HepG2 (cell line): Measurements from ENCODE around the gene HNRNPA0. TPM values are rescaled to one million over a fixed set of nuclear protein-coding genes. Genes with fewer than 3 reads are reported as not detected.

Experiments
- DNMT3B ChIP-seq: conservative IDR thresholded peaks from 2 replicates; pipeline ENCODE4 v1.6.1; 2016; ENCODE audit warnings: missing biosample characterization, control low read depth
- FLYWCH1 ChIP-seq: sonication (generic); formaldehyde crosslinking; IDR thresholded peaks from 2 replicates; pipeline ENCODE4 v1.8.1; 2023; ENCODE audit warnings: mild to moderate bottlenecking, missing genetic modification reagents
- FOXK2 ChIP-seq: fragments of 450-650 bp; IDR thresholded peaks from 2 replicates; pipeline ENCODE4 v1.6.1; 2016
- HES4 ChIP-seq: sonication (generic); formaldehyde crosslinking; IDR thresholded peaks from 2 replicates; pipeline ENCODE4 v1.9.0; 2021; ENCODE audit warnings: mild to moderate bottlenecking, missing genetic modification reagents, borderline replicate concordance
- HHEX ChIP-seq: IDR thresholded peaks from 2 replicates; pipeline ENCODE4 v1.6.1; 2016; ENCODE audit warnings: control low read depth
- HNF4G ChIP-seq, 2 experiments: sonication (generic) in 1 of 2; formaldehyde crosslinking in 1 of 2; IDR thresholded peaks; 2 replicates each; pipeline versions ENCODE4 v1.4.0 to v1.6.1; 2011 to 2020; ENCODE audit warnings: borderline replicate concordance in 2 of 2, low read depth in 2 of 2, mild to moderate bottlenecking in 2 of 2, low read length in 1 of 2, missing genetic modification reagents in 1 of 2, moderate library complexity in 1 of 2
- HNRNPH1 ChIP-seq: fragments of 200-400 bp; formaldehyde crosslinking; optimal IDR thresholded peaks from 2 replicates; pipeline ENCODE3; 2017; ENCODE audit warnings: mild to moderate bottlenecking, low read depth, low read length
- MNT ChIP-seq: fragments of 450-650 bp; IDR thresholded peaks from 2 replicates; pipeline ENCODE4 v1.6.1; 2016
- SMYD3 ChIP-seq: sonication (generic); formaldehyde crosslinking; IDR thresholded peaks from 2 replicates; pipeline ENCODE4 v1.8.1; 2023; ENCODE audit warnings: mild to moderate bottlenecking, missing genetic modification reagents
- SNAPC5 ChIP-seq: sonication (generic); formaldehyde crosslinking; IDR thresholded peaks from 2 replicates; pipeline ENCODE4 v1.8.1; 2023; ENCODE audit warnings: mild to moderate bottlenecking, missing genetic modification reagents, borderline replicate concordance
- THAP9 ChIP-seq: sonication (generic); formaldehyde crosslinking; IDR thresholded peaks from 2 replicates; pipeline ENCODE4; 2020; ENCODE audit warnings: missing genetic modification reagents, mild to moderate bottlenecking, borderline replicate concordance
- ZNF10 ChIP-seq: sonication (generic); formaldehyde crosslinking; IDR thresholded peaks from 2 replicates; pipeline ENCODE4 v1.4.0; 2020; ENCODE audit warnings: mild to moderate bottlenecking, low read depth, missing genetic modification reagents, borderline replicate concordance
- ZNF441 ChIP-seq: sonication (generic); formaldehyde crosslinking; IDR thresholded peaks from 2 replicates; pipeline ENCODE4 v1.7.0; 2021; ENCODE audit warnings: missing genetic modification reagents, borderline replicate concordance
- ZNF615 ChIP-seq: sonication (generic); formaldehyde crosslinking; IDR thresholded peaks from 2 replicates; pipeline ENCODE4 v1.5.0; 2020; ENCODE audit warnings: mild to moderate bottlenecking, missing genetic modification reagents, borderline replicate concordance
- ZNF7 ChIP-seq: IDR thresholded peaks from 2 replicates; pipeline ENCODE4 v1.6.1; 2016; ENCODE audit warnings: missing biosample characterization, missing genetic modification reagents
- ZNF75D ChIP-seq: sonication (generic); formaldehyde crosslinking; IDR thresholded peaks from 2 replicates; pipeline ENCODE4 v1.8.1; 2023; ENCODE audit warnings: missing genetic modification reagents, mild to moderate bottlenecking, borderline replicate concordance
- ZNF800 ChIP-seq: sonication (generic); formaldehyde crosslinking; IDR thresholded peaks from 2 replicates; pipeline ENCODE4 v1.4.0; 2020; ENCODE audit warnings: missing genetic modification reagents
- polyA plus RNA-seq, 8 experiments: library from polyadenylated mRNA; depleted of rRNA in 3 of 8; stranded (reverse) in 7 of 8; unstranded in 1 of 8; fragments of >200 nt; fragmentation: Illumina TruSeq in 4 of 8; extraction: Trizol in 4 of 8; gene quantifications; 2 replicates each; pipeline versions ENCODE4 v1.2.1 to v1.2.3, GENCODE V29; 2011 to 2016; ENCODE audit warnings: low read depth in 4 of 8, missing spikeins in 1 of 8, mixed read lengths in 1 of 8; ENCODE audit not compliant: insufficient read depth in 1 of 8
- total RNA-seq, 5 experiments: library from RNA; depleted of rRNA; stranded (reverse); fragments of >200 nt; fragmentation: Illumina TruSeq; extraction: Trizol; gene quantifications; 2 replicates each; pipeline ENCODE4 v1.2.3, GENCODE V29; 2016; ENCODE audit warnings: low read depth in 1 of 5
- TF ChIP-seq, protein P1 (sequence below): sonication (generic); formaldehyde crosslinking; IDR thresholded peaks from 2 replicates; pipeline ENCODE4 v1.5.1; 2020; ENCODE audit warnings: mild to moderate bottlenecking, moderate library complexity, missing genetic modification reagents
- TF ChIP-seq, protein P2 (sequence below): sonication (generic); IDR thresholded peaks from 2 replicates; pipeline ENCODE4 v1.6.1; 2016; ENCODE audit warnings: low read depth, borderline replicate concordance

HNRNPA0 gene
- total and polyA plus RNA-seq, 2 of the 13 experiments (the other 11 are each of a cell fraction or from before 2014, with no cell fraction given): 9.0 to 12.9 TPM

- TF ChIP-seq ZNF800 (CRISPR knock-in tag) (no peak), THAP9 (peak; percentile 89; the same call in 1 of the 2 replicates), DNMT3B (peak; percentile 69; the same call in 1 of the 2 replicates), ZNF615 (CRISPR knock-in tag) (0 out of 2 replicates have a peak, but pooled peaks have one; percentile 85), ZNF10 (CRISPR knock-in tag) (no peak), ZNF441 (CRISPR knock-in tag) (peak; percentile 36; the same call in 1 of the 2 replicates), ZNF7 (CRISPR knock-in tag) (no peak), HNRNPH1 (no peak), ZNF75D (CRISPR knock-in tag) (0 out of 2 replicates have a peak, but pooled peaks have one; percentile 52), SMYD3 (CRISPR knock-in tag) (peak; percentile 84), MNT (no peak; the same call in 1 of the 2 replicates), FLYWCH1 (CRISPR knock-in tag) (no peak), HES4 (CRISPR knock-in tag) (peak; percentile 45; the same call in 1 of the 2 replicates), HNF4G (IDR thresholded peaks at IDR 0.05; ENCODE audit: borderline replicate concordance, low read depth, low read length) (no peak; the same call in 1 of the 2 replicates), HNF4G (CRISPR knock-in tag; IDR thresholded peaks at IDR 0.05; ENCODE audit: borderline replicate concordance, low read depth) (no peak), SNAPC5 (CRISPR knock-in tag) (peak; percentile 93; the same call in 1 of the 2 replicates), FOXK2 (no peak), HHEX (CRISPR knock-in tag) (no peak)
- TF ChIP-seq, protein P1, sequence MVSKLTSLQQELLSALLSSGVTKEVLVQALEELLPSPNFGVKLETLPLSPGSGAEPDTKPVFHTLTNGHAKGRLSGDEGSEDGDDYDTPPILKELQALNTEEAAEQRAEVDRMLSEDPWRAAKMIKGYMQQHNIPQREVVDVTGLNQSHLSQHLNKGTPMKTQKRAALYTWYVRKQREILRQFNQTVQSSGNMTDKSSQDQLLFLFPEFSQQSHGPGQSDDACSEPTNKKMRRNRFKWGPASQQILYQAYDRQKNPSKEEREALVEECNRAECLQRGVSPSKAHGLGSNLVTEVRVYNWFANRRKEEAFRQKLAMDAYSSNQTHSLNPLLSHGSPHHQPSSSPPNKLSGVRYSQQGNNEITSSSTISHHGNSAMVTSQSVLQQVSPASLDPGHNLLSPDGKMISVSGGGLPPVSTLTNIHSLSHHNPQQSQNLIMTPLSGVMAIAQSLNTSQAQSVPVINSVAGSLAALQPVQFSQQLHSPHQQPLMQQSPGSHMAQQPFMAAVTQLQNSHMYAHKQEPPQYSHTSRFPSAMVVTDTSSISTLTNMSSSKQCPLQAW (CRISPR knock-in tag): no peak; the same call in 1 of the 2 replicates
- TF ChIP-seq, protein P2, sequence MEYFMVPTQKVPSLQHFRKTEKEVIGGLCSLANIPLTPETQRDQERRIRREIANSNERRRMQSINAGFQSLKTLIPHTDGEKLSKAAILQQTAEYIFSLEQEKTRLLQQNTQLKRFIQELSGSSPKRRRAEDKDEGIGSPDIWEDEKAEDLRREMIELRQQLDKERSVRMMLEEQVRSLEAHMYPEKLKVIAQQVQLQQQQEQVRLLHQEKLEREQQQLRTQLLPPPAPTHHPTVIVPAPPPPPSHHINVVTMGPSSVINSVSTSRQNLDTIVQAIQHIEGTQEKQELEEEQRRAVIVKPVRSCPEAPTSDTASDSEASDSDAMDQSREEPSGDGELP: peak; percentile 82
Measured at GRCh38 chr5:137754188-137754960, at the start of gene HNRNPA0 (continued).
